KMS-11 (cell line): Measurements from ENCODE around the gene GAS2.

Experiments used
- H2AFZ ChIP-seq: fragments of 200-600 bp; sonication (generic); 2 replicates; pipeline ENCODE4 v1.6.1; 2016; ENCODE audit warnings: antibody characterized with exemption, mixed run types, low read depth
- H3K27ac ChIP-seq: fragments of 200-600 bp; sonication (generic); 2 replicates; pipeline ENCODE4 v1.6.1; 2016; ENCODE audit warnings: mild to moderate bottlenecking, mixed run types
- H3K27me3 ChIP-seq: fragments of 200-600 bp; sonication (generic); 2 replicates; pipeline ENCODE4 v1.6.1; 2017; ENCODE audit warnings: mild to moderate bottlenecking, low read depth, mixed run types, moderate library complexity; ENCODE audit not compliant: insufficient read depth
- H3K36me3 ChIP-seq: fragments of 200-600 bp; sonication (generic); 2 replicates; pipeline ENCODE4 v1.6.1; 2017; ENCODE audit warnings: mild to moderate bottlenecking, mixed run types; ENCODE audit not compliant: insufficient read depth
- H3K4me1 ChIP-seq: fragments of 200-600 bp; sonication (generic); 2 replicates; pipeline ENCODE4 v1.6.1; 2016; ENCODE audit warnings: mild to moderate bottlenecking, low read depth, mixed run types; ENCODE audit not compliant: poor library complexity, severe bottlenecking
- H3K4me2 ChIP-seq: fragments of 200-600 bp; sonication (generic); 2 replicates; pipeline ENCODE4 v1.7.0; 2016; ENCODE audit warnings: mild to moderate bottlenecking, mixed run types
- H3K4me3 ChIP-seq: fragments of 200-600 bp; sonication (generic); IDR thresholded peaks from 2 replicates; pipeline ENCODE4 v1.6.1; 2017; ENCODE audit warnings: low read depth, low read length, mixed read lengths; ENCODE audit not compliant: insufficient read depth
- H3K79me2 ChIP-seq: fragments of 200-600 bp; sonication (generic); 2 replicates; pipeline ENCODE4 v1.6.1; 2016; ENCODE audit warnings: low read depth, mixed run types; ENCODE audit not compliant: insufficient read depth
- H3K9ac ChIP-seq: fragments of 200-600 bp; sonication (generic); 2 replicates; pipeline ENCODE4 v1.6.1; 2016; ENCODE audit warnings: mild to moderate bottlenecking, mixed run types
- H4K20me1 ChIP-seq: fragments of 200-600 bp; sonication (generic); 2 replicates; pipeline ENCODE4 v1.6.1; 2016; ENCODE audit warnings: mild to moderate bottlenecking, mixed run types; ENCODE audit not compliant: insufficient read depth
- TF ChIP-seq, protein P1 (sequence below): fragments of 200-600 bp; sonication (generic); conservative IDR thresholded peaks from 2 replicates; pipeline ENCODE4 v1.6.1; 2017; ENCODE audit warnings: low read depth, mild to moderate bottlenecking, antibody characterized with exemption, low read length, moderate library complexity, mixed read lengths

GAS2 gene

DNA sequence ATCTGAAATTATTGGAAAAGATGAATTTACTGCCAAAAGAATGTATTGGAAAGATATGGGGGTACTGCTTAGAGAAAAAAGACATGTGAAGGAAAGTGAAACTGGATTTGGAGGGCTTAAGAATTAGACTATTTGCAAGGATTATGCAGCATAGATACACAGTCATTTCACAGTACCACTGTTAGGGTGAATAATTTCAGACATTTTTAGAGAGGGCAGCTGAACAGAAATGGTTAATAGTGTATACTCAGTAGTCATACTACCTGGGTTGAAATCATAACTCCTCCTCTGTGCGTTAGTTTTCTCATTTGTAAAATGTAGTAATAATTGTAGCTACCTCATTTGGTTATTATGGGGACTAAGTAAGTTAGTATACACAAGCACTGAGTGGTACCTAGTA lies 33.0 kb downstream of the GAS2 start:
- no peaks in the 10 kb centered on the region for H3K36me3 ChIP-seq
- H3K4me2 ChIP-seq, result no peak overlapping the region
- H3K79me2 ChIP-seq, result no peaks in the 10 kb centered on the region; the same call in 1 of the 2 replicates
- no peak overlapping the region for H3K4me3 ChIP-seq
- H3K9ac ChIP-seq, result no peak overlapping the region
- H4K20me1 ChIP-seq, result no peaks in the 10 kb centered on the region
- no peaks in the 10 kb centered on the region for H3K27me3 ChIP-seq
- no peak overlapping the region for H3K27ac ChIP-seq
- H3K4me1 ChIP-seq, result peaks cover 31% of the 10 kb centered on the region
- TF ChIP-seq, protein P1, sequence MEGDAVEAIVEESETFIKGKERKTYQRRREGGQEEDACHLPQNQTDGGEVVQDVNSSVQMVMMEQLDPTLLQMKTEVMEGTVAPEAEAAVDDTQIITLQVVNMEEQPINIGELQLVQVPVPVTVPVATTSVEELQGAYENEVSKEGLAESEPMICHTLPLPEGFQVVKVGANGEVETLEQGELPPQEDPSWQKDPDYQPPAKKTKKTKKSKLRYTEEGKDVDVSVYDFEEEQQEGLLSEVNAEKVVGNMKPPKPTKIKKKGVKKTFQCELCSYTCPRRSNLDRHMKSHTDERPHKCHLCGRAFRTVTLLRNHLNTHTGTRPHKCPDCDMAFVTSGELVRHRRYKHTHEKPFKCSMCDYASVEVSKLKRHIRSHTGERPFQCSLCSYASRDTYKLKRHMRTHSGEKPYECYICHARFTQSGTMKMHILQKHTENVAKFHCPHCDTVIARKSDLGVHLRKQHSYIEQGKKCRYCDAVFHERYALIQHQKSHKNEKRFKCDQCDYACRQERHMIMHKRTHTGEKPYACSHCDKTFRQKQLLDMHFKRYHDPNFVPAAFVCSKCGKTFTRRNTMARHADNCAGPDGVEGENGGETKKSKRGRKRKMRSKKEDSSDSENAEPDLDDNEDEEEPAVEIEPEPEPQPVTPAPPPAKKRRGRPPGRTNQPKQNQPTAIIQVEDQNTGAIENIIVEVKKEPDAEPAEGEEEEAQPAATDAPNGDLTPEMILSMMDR, result no peak
- H2AFZ ChIP-seq, result no peak overlapping the region

DNA sequence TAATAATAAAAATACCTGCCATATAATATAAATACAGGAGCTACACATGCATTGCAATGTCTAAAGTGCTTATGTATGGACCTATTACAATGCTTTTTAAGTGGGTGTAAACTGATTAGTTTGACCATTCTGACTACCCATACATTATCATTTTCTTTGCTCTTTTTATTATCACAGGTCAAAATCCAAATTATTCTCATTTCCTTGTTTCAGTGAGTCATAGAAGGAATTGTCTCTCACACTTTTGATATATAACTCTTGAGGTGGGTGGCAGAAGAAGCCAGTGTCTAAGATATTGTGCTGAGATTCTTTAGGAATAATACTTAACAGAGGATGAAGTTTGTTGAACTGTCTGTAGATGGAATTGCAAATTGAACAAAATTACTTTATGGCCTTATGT lies 35.6 kb downstream of the GAS2 start:
- Histone ChIP-seq H3K4me3 (no peak overlapping the region), H3K27me3 (no peaks in the 10 kb centered on the region), H3K4me2 (peak overlapping the region; percentile 64; the same call in 1 of the 2 replicates), H3K4me1 (peaks cover 31% of the 10 kb centered on the region), H2AFZ (no peak overlapping the region), H4K20me1 (no peaks in the 10 kb centered on the region), H3K9ac (no peak overlapping the region), H3K27ac (peak overlapping the region; percentile 60), H3K79me2 (no peaks in the 10 kb centered on the region), H3K36me3 (no peaks in the 10 kb centered on the region)
- TF ChIP-seq, protein P1, result no peak

DNA sequence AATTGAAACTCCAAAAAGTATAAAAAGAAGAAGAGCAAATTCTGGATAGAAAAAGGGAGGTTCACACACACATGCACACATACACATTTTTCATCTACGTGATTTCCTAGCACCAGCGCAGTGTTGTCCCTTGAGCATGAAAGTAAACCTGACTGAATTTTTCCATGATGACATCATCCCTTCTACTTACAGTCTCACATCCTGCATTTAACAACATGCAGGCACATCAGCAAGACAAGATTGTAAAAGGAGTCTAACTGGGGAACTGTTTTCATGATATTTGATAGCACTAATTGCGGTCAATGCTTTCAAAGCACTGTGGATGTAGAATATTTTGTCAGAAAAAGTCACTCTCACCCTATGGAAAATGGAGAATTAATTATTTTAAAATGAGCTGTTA lies 36.6 kb downstream of the GAS2 start:
- Histone ChIP-seq H3K4me1 (peaks cover 31% of the 10 kb centered on the region), H3K36me3 (no peaks in the 10 kb centered on the region), H4K20me1 (no peaks in the 10 kb centered on the region), H2AFZ (no peak overlapping the region), H3K27ac (peak overlapping the region; percentile 60), H3K4me3 (no peak overlapping the region), H3K4me2 (peak overlapping the region; percentile 64), H3K27me3 (no peaks in the 10 kb centered on the region), H3K9ac (peak overlapping the region; percentile 16; the same call in 1 of the 2 replicates), H3K79me2 (no peaks in the 10 kb centered on the region)
- TF ChIP-seq, protein P1, result no peak

DNA sequence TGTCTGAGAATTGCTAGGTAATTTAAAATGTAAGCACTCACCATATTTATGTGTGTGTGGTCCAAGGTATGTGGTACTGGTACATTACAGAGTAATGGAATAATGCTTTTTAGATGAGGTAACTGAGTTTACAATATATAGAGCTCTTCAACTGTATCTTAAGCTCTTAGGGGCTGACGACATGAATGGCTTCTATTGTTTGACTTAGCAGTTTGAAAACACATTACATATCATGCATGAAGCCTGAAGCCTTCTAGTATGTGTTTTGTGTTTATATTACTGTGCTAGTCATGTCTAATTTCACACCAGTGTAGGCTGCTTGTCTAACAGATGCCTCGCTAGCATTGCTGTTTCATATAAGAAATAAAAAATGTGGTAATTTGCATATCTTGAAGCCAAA lies 37.2 kb downstream of the GAS2 start:
- H3K4me2 ChIP-seq, result peak overlapping the region; percentile 64
- no peaks in the 10 kb centered on the region for H4K20me1 ChIP-seq
- H3K36me3 ChIP-seq, result no peaks in the 10 kb centered on the region
- no peak overlapping the region for H2AFZ ChIP-seq
- H3K27me3 ChIP-seq, result no peaks in the 10 kb centered on the region
- TF ChIP-seq, protein P1, result no peak
- H3K4me3 ChIP-seq, result no peak overlapping the region
- H3K4me1 ChIP-seq, result peaks cover 31% of the 10 kb centered on the region
- H3K9ac ChIP-seq, result no peak overlapping the region; the same call in 1 of the 2 replicates
- H3K79me2 ChIP-seq, result 0 out of 2 replicates have a peak, but pooled peaks cover 3% of the 10 kb centered on the region
- peak overlapping the region; percentile 60 for H3K27ac ChIP-seq
